GM19328 (cell line): ENCODE data around the gene PDC.
A peak's percentile ranks its signal among the peaks of the same experiment; 100 is the strongest.

Experiments
- ATAC-seq: cut with Tn5 transposase; IDR thresholded peaks from one replicate; pipeline ENCODE4 v1.9.1; 2021; ENCODE audit warnings: mild to moderate bottlenecking, moderate library complexity; ENCODE audit not compliant: unreplicated experiment

PDC gene

DNA sequence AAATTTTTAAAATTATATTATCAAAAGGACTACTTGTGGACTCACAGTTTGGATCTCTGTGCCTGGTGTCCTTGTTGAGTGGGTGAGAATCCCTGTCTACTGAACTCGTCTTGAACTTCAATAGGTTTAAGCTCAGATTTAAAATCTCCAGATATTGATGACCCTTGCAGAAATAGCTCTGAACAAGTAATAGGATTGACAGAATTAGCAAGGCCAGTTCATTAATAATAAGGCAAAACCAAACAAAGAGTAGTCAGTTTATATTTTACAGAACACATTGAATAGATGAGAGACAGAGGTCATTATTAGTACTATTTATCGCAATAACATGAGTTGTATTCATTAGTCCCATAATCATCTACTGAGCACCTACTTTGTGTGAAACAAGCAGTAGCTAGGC, at the start of gene PDC:
Gene PDC (minus strand): TSS at position 101 of the 400 bp plus-strand sequence. CDS start 11,655 bp downstream, outside the sequence.
- ATAC-seq = no peak

DNA sequence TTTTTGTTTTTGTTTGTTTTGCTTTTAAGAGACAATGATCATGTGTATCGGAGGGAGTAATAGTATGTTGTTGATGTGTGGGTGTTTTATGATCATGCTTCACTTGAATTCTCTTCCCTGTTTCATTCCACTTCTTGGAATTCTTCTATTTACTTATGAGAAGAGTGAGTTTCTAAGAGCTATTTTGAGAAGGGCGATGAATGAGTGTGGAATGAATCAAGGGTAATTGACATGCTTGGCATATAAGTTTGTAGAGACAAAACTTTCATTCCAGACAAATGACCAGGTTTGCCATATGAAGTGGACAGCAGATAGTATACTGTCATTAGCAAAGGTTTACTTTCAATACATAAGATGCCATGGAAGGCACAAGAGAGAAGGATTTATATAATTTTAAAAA, 42.3 kb upstream of the PDC start:
- no peak for ATAC-seq

DNA sequence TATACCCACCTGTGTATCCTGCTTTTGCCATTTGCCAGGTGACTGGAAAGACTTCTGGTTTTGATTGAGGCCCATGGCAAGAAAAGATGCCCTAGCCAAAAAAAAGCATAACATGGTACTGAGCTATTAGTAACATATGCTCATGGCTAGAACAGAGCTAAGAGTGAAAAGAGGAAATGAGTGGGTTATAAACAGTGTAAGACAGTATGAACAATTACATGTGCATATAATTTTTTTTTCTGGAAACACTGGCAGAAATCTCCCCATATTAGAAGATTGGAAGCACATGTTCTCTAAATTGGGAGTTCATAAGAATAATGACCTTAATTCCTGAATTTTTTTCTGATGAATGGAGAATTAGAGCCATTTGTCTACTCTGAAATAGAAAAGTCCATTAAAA, 41.2 kb upstream of the PDC start:
- ATAC-seq = peak; percentile 50

DNA sequence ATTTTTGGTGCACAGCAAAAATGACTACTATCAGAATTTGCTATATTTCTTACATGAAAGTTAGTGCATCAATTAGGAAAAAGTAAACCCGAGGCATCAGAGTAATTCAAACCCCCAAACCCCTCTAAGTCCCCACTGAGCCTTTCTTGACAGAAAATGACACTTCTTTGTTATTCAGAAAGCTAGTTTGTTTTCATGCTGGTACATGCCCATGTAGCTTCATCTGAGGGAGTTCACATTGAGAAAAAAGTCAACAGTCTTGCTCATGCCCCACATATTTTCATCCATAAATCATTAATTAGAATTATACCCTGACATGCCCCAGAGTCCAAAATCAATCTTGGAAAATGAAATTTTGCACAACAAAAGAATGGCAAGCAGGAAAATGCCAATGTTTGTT, 39.9 kb upstream of the PDC start:
- ATAC-seq = no peak

DNA sequence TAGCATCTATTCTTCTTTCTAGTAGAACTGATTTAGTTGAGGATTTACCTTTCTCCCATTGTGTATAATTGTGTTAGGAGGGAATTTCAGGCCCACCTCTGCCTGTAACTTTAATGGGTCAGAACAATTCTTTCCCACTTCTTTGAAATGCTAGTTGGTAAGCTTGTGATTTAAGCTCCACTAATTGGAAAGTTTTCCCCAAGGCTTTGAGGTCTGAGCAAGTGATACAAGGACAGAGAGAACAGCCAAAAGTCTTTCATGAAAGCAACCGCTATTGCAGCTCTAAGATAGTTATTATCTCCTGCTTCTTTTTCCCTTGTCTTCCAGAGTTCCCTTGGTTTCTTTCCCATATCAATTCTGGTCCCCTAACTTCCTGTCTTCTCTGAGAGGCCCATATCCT, 38.7 kb upstream of the PDC start:
- no peak for ATAC-seq

DNA sequence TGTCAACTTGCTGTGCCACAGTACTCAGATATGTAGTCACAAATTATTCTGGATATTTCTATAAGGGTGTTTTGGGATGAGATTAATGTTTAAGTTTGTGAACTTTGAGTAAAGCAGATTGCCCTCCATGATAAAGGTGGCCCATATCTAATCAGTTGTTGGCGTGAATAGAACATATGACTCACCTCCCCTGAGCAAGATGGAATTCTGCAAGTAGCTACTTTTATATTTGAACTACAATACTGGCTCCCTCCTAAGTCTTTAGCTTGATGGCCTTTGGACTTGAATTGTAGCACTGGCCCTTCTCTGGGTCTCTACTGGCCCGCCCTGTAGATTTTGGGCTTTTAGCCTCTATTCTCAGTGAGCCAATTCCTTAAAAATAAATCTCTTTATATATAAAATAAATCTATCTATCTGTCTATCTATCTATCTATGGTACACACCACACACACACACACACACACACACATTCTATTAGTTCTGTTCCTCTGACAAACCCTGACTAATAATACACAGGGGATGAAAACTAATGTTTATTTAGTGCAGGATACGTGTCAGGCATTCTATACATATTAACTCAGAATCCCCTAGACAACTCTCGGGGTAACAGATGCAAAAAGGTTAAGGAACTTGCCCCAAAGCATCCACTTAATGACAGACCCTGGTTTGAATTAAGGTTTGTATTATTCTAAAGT, 37.9 kb upstream of the PDC start:
- ATAC-seq = no peak

DNA sequence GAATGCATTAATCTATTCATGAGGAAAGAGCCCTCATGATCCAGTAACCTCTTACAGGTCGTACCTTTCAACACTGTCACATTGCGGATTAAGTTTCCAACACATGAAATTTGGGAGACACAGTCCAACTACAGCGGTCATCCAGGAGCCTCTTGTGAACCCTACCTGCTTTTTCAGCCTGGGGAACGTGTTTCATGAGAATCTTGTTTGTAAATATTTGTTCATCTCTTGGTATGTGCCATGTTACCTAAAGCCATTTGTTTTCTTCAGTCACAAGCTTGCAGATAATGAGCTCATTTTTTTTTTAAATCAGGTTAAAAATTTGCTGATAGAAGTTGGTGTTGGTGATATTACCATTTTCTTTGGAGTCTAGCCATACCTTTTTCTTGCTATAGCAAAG, 37.2 kb upstream of the PDC start:
- ATAC-seq = no peak

DNA sequence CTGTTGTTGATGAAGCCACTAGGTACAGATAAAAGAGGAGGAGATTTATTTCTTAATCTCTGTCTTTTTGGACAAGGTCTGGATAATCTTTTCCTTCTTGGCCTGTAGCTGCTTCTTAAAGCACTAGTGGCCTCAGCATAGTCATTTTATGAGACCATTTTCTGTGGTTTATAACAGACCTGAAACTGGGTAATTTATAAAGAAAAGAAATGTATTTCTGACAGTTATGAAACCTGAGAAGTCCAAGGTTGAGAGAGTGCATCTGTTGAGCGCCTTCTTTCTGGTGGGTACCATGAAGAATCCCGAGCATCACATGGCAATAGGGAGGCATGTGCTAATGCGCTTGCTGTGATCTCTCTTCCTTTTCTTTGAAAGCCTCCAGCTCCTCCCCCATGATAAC, 36.7 kb upstream of the PDC start:
- ATAC-seq = no peak

DNA sequence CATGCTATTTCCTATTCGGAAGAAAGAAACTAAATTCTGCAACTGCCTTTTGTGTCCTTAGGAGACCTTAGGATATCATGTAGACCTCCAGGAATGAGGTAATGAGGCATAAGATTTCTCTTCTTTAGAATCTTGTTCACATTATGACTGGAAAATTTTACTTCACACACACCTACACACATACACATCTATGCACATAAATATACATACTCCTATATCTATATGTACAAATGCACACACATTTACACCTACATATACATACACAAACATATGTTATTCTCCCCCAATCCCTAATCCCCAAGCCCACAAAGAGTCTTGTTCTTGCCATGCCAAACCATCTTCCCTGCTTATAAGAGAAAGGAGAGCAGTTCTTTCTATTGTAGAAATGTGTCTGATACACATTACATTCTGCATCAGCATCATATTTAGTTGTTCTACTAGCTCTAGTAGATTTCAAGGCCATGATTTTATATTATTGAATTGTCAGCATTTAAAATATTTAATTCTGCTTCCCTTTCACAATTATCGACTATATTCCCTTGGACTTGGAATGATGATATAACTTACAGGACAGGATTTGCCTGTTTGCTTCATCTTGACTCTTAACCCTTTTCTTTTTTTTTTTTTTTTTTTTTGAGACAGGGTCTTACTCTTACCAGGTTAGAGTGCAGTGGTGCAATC, 35.4 kb upstream of the PDC start:
- ATAC-seq = no peak

DNA sequence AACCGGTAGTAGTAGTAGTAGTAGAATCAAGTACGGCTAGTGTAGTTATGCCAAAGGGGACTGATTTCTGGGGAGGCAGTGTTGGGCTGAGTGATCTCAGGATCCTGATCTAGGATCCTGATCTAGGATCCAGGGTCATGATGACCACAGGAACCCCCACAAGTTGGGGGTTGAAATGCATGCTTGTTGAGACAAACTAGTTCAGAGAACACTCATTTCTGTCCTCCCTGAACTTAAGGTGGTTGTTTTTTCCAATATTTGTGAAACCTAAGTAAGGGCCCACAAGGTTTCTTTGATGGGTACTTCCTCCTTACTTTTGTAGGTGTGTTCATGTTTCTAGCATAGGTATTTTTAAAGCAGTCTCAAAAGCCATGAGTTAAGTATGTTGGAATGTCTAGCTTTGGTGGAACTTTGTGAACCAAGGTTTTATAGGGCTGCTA, 33.9 kb upstream of the PDC start:
- no peak for ATAC-seq

DNA sequence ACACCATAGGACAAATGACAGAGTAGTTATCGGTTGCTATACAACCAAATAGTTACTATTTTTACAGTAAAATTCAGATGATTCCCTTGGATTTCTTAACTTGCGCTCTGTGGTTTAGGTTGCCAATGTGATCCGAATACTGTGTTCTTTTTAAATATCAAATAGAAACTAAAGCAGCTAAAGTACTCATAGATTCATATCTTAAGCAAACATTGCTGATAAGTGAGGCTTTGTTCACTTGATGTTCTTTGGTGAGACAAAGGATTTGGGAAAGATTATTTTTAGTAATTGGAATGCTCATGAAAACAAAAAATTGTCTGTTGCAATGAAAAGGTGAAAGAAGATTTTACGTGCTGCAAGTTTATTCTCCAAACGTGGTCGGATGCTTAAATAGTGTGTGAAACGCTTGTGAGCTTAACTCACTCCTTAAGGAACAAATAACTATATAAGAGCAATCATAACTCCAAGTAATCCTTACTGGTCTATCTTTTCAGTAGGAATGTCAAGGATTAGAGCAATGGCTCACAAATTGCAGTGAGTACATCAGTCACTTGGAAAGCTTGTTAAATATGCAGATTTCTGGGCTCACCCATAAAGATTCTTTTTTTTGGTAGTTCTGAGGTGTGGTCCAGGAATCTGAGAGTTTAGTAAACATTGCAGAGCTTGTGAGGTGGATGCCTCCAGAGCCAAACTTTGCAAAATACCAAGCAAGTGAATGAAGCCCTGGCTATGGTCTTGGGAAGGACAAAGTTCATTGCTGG, 31.8 kb upstream of the PDC start:
- no peak for ATAC-seq

DNA sequence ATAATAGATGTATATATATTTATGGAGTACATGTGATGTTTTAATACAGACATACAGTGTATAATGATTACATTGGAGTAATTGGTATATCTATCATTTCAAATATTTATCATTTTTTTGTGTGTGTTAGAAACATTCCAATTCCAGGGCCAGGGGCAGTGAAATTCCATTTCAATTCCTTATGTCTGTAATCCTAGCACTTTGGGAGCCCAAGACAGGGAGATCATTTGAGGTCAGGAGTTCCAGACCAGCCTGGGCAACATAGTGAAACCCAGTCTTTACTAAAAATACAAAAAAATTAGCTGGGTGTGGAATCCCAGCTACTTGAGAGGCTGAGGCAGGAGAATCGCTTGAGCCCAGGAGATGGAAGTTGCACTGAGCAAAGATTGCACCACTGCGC, 30.4 kb upstream of the PDC start:
- ATAC-seq = no peak

DNA sequence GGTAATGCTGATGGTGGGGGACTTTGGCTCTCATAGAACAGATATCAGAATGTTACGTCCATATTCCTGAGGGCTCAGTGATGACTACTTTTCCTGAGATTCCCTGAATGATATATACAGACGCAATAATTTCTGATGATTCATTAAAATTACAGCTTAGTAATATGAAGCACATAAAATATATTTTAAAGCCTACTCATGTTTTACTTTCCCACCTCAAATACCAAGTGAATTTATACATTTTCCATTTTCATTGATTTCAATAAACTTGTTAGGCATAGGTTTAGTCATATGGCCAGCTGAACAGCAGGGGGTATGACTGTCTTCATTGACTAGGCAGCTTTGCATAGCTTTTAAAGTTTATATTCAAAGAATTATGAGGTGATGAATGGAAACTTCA, 26.2 kb upstream of the PDC start:
- no peak for ATAC-seq

DNA sequence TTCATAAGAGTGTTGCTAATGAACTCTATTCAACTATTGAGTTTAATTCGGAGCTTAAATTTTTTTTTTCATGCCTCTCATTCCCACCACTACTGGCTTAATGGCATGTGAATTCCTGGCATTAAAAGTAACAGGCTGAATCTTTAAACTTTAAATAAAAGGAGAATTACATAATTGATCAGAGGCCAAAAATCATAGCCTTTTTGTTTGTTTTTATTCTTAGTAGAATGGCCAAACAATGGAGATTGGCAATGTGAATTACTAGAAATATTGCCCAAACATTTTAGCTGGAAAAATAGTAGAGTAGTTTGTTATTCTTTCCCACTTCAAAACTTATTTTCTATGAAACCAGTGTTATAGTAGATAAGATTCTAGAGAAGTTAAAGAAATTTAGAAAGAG, 25.1 kb upstream of the PDC start:
- no peak for ATAC-seq

DNA sequence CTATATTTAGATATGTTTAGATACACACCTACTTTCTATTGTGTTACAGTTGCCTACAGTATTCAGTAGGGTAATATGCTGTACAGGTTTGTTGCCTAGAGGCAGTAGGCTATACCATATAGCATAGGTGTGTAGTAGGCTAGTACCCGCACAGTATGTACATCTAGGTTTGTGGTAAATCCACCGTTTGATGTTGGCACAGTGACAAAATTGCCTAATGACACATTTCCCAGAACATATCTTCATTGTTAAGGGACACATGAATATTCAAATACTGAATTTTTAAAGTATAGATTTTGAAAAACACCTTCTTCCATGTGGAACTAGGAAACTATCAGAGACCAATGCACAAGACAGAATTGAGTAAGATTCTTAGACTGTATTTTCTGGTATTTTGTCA, 22.6 kb upstream of the PDC start:
- ATAC-seq = no peak

DNA sequence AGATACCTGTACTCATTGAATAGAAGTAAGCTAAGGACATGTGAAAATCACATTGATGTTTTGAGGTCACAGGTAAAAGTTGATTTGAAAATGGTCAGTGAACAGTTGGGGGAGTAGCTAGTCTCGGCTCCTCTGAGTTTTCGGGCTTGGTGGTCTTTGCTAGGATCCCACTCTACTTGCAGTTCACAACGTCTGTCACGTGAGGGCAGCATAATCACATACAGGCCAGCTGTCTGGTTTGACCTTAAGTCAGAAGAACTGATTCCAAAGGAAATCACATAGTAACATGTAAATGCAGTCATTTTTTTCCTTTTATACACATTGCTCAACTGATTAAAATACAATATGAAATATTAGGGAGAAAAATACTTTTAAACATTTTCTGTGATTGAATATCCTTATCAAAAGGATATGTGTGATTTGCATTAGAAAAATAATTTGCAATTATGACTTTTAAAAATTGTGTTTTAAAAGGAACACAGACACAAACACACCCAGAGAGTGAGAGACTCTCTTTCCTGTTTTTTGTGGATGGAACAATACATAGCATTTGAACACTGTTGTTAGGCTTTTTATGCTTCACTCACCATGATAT, 21.8 kb upstream of the PDC start:
- ATAC-seq = peak; percentile 63

DNA sequence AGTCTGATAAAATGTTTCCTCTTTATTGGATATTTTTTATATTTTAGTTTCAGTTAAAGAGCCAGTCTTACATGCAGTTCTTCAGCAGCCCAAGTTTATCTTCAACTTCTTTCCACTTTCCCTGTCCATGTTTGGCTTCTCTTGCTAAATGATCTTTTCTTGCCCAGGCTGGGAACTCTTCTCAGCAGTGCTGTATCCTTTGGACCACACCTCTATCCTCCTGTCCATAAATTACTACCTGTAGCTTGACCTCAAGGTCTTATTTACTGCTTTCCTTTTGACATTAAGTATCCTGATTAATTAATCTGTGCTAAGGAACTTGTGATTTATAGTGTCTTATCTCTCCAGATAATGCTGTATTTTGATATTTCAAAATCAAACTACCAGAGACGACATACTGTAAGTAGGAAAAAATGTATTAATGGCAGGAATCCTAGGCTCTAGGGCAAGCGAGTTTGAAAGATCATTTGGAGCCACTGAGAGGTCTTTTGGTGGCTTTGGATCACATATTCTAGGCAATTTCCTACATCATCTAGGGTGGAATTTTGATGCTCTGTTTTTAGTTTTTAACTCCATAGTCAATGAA, 20.5 kb upstream of the PDC start:
- ATAC-seq = no peak

DNA sequence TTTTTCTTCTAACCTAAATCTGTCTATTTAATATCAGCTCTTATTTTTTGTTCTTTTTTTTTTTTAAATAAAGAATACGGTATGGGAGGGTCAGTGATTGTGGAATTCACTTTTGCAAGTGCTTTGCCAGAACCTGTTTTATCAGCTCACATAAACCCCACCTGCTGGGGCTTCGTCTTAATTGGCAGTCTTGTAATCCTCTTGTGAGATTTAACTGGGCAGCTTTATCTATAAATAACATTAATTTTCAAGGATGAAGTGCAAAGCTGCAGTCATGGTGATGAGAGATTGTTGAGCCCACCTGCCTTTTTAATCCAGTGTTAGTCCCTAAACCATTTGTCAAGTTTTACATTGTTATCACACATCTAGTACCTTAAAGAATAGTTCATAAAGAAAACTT, 18.2 kb upstream of the PDC start:
- no peak for ATAC-seq

DNA sequence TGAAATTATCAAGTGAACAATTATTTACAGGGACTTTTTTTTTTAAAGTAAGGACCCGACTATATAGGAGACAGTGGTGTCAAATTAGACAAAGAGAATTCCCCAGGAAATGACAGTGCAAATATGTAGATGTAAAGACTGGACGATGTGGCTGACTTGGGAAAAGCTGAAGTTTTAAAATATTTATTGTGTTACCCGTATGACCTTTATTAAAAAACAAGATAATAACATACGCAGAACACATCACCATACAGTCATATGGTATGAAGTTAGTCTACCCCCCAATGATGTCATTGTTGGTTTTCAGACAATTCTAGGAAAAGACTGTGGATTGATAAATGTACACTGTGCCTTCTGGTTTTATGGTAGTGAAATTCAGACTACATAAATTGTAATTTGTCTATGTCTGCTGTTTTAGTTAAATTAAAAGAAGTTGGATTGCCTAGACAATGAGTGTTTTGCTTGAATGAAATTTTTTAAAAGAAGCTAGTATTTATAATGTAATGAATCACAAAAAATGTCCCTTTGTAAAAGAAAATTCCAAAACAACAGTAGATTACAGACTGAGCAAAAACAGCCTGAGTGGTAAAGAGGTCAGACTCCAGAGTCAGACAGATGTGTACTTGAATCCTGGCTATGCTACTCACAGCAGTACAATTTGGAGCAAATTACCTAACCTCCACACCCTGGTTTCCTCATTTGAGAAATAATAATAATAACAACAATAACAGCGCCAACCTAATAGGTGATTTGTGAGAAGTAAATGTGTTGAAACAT, 15.5 kb upstream of the PDC start:
- no peak for ATAC-seq

DNA sequence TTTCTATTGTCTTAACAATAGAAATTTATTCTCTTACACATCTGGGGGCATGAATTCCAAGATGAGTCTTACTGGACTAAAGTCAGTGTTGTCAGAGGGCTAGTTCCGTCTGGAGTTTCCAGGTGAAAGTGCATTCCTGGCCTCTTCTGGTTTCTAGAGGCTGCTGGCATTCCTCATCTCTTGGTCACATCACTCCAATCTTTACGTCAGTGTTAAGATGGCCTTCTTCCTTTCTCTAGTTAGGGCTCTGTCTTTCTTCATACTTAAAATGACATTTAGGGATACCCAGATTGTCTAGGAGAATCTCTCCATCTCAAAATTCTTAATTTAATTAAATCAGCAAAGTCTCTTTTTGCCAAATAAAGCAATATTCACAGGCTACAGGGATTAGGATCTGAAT, 13.3 kb upstream of the PDC start:
- no peak for ATAC-seq

DNA sequence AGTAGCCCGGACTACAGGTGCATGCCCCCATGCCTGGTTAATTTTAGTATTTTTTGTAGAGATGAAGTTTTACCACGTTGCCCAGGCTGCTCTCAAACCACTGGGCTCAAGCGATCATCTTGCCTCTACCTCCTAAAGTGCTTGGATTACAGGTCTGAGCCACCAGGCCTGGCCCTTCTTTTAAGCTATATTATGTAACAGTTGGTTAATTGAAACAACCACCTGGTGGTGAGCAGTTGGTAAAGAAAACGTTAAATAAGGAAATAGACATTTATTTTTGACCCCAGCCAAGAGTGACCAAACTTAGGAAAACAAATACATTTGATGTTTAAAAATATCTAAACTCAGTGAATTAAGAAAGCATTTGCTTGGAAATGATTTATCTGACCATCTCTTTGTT, 12.1 kb upstream of the PDC start:
- ATAC-seq = no peak
